HCT116 (cell line): ENCODE measurements around the gene FNDC8. TPM values are rescaled to one million over a fixed set of nuclear protein-coding genes. Genes with fewer than 3 reads are reported as not detected.

Experiments
- ATAC-seq: fragments of 200-7000 bp; cut with Tn5 transposase; 2 replicates; pipeline ENCODE4 v1.9.1; 2020; ENCODE audit warnings: mild to moderate bottlenecking, moderate library complexity
- BruUV-seq: library from RNA; stranded (reverse); fragments of 400-500 nt; replicated peaks from 2 replicates; lab custom pipeline; 2021; lab: Mats Ljungman, UMichigan
- CTCF ChIA-PET: fragments of 300-600 bp; sonication (Branson Sonifier 250); formaldehyde crosslinking; loops from one replicate; lab custom pipeline; 2021; ENCODE audit warnings: antibody characterized with exemption; lab: Charles Lee
- POLR2A ChIA-PET: fragments of 300-600, 350-600 bp; sonication (Branson Sonifier 250); formaldehyde crosslinking; loops from one replicate; lab custom pipeline; 2021; ENCODE audit warnings: antibody characterized with exemption; lab: Charles Lee
- RAD21 ChIA-PET, 2 experiments: fragments of 300-600 bp; sonication (Branson Sonifier 250); formaldehyde crosslinking; loops; one replicate each; lab custom pipeline; 2023; ENCODE audit warnings: low total read pairs in 2 of 2; ENCODE audit not compliant: uncharacterized antibody in 2 of 2, unreplicated experiment in 2 of 2, low non-redundant PET in 1 of 2; lab: Charles Lee
- DNase-seq: peaks from one replicate; pipeline ENCODE4 v3.0.0-alpha.2; 2010; ENCODE audit warnings: low read depth, low spot score
- H2AFZ ChIP-seq: fragments of 200-600 bp; shearing (Covaris generic), sonication (generic); 2 replicates; pipeline ENCODE4 v1.6.1; 2017; ENCODE audit warnings: low read depth, mixed run types, mixed read lengths, antibody characterized with exemption, low read length; ENCODE audit not compliant: poor library complexity, severe bottlenecking
- H3K27ac ChIP-seq: 2 replicates; pipeline ENCODE4 v1.5.1; 2012; ENCODE audit warnings: low read depth, low read length
- H3K27me3 ChIP-seq: fragments of 200-600 bp; sonication (generic); 2 replicates; pipeline ENCODE4 v1.6.1; 2016; ENCODE audit warnings: mixed run types, low read length, mixed read lengths; ENCODE audit not compliant: insufficient read depth
- H3K36me3 ChIP-seq, 2 experiments: fragments of 200-500 bp in 1 of 2; fragments of 200-600 bp in 1 of 2; sonication (Bioruptor generic) in 1 of 2; sonication (generic) in 1 of 2; 2 replicates each; pipeline versions ENCODE4 v1.5.1 to v1.6.1; 2014 to 2016; ENCODE audit warnings: low read length in 2 of 2, inconsistent platforms in 1 of 2, mixed read lengths in 1 of 2, mixed run types in 1 of 2; ENCODE audit not compliant: insufficient read depth in 2 of 2, control insufficient read depth in 1 of 2
- H3K4me1 ChIP-seq, 2 experiments: fragments of 200-600 bp in 1 of 2; sonication (generic) in 1 of 2; 2 replicates each; pipeline versions ENCODE4 v1.5.1 to v1.6.1; 2012 to 2017; ENCODE audit warnings: low read length in 2 of 2, inconsistent platforms in 1 of 2, mild to moderate bottlenecking in 1 of 2, mixed read lengths in 1 of 2, mixed run types in 1 of 2, moderate library complexity in 1 of 2; ENCODE audit not compliant: insufficient read depth in 2 of 2, control insufficient read depth in 1 of 2
- H3K4me2 ChIP-seq: fragments of 200-600 bp; sonication (generic); 2 replicates; pipeline ENCODE4 v1.6.1; 2017; ENCODE audit warnings: mixed run types, low read length, mixed read lengths
- H3K4me3 ChIP-seq, 2 experiments: fragments of 200-600 bp in 1 of 2; sonication (generic) in 1 of 2; replicated peaks in 1 of 2; 2 replicates each; pipeline ENCODE4 v1.5.1; 2011 to 2016; ENCODE audit warnings: low read length in 2 of 2, control low read depth in 1 of 2, low read depth in 1 of 2, mild to moderate bottlenecking in 1 of 2, mixed read lengths in 1 of 2, mixed run types in 1 of 2
- H3K79me2 ChIP-seq: fragments of 200-600 bp; sonication (generic); 2 replicates; pipeline ENCODE4 v1.6.1; 2017; ENCODE audit warnings: mild to moderate bottlenecking, mixed run types, low read length, moderate library complexity, mixed read lengths; ENCODE audit not compliant: insufficient read depth
- H3K9ac ChIP-seq: fragments of 200-600 bp; sonication (generic); 2 replicates; pipeline ENCODE4 v1.6.1; 2016; ENCODE audit warnings: low read length, mixed read lengths
- H3K9me2 ChIP-seq: fragments of 200-600 bp; sonication (generic), shearing (Covaris generic); 2 replicates; pipeline ENCODE4 v1.6.1; 2017; ENCODE audit warnings: mixed run types, mild to moderate bottlenecking, moderate library complexity; ENCODE audit not compliant: insufficient read depth
- H3K9me3 ChIP-seq, 2 experiments: fragments of 200-500 bp in 1 of 2; fragments of 200-600 bp in 1 of 2; sonication (Bioruptor generic) in 1 of 2; sonication (generic) in 1 of 2; 2 replicates each; pipeline ENCODE4 v1.6.1; 2014 to 2017; ENCODE audit warnings: low read length in 2 of 2, mixed read lengths in 2 of 2, inconsistent platforms in 1 of 2, low read depth in 1 of 2, mild to moderate bottlenecking in 1 of 2, mixed run types in 1 of 2, moderate library complexity in 1 of 2; ENCODE audit not compliant: control insufficient read depth in 1 of 2, insufficient read depth in 1 of 2
- H4K20me1 ChIP-seq: fragments of 200-600 bp; sonication (generic), shearing (Covaris generic); 2 replicates; pipeline ENCODE4 v1.6.1; 2017; ENCODE audit warnings: mixed run types, mild to moderate bottlenecking, moderate library complexity; ENCODE audit not compliant: insufficient read depth
- EGR1 ChIP-seq: IDR thresholded peaks from 2 replicates; pipeline ENCODE4 v1.6.1; 2012; ENCODE audit warnings: low read depth
- POLR2AphosphoS5 ChIP-seq: IDR thresholded peaks from 2 replicates; pipeline ENCODE4 v1.6.1; 2011; ENCODE audit warnings: mild to moderate bottlenecking, low read depth, low read length, moderate library complexity
- RAD21 ChIP-seq: IDR thresholded peaks from 2 replicates; pipeline ENCODE4 v1.6.1; 2012; ENCODE audit warnings: low read depth, mild to moderate bottlenecking
- SIN3A ChIP-seq: IDR thresholded peaks from 2 replicates; pipeline ENCODE4 v1.6.1; 2012; ENCODE audit warnings: low read depth
- YY1 ChIP-seq: IDR thresholded peaks from 2 replicates; pipeline ENCODE4 v1.6.1; 2011; ENCODE audit warnings: low read length, low read depth, moderate library complexity, mild to moderate bottlenecking; ENCODE audit not compliant: insufficient replicate concordance; ENCODE audit errors: extremely low read depth
- intact Hi-C: fragments of 100-400 bp; cut with micrococcal nuclease; formaldehyde crosslinking; loops from 2 replicates; pipeline ENCODE4 v1.10.0; 2022
- total RNA-seq: library from RNA; stranded (reverse); gene quantifications from one replicate; pipeline ENCODE4 v1.2.1, GENCODE V29; 2021; ENCODE audit not compliant: unreplicated experiment
- TF ChIP-seq, protein P1 (sequence below), 3 experiments: fragments of 200-600 bp in 1 of 3; sonication (generic) in 1 of 3; IDR thresholded peaks in 2 of 3; conservative IDR thresholded peaks in 1 of 3; 2 replicates each; pipeline ENCODE4 v1.5.1; 2012 to 2017; ENCODE audit warnings: low read depth in 2 of 3, low read length in 2 of 3, antibody characterized with exemption in 1 of 3, borderline replicate concordance in 1 of 3, control low read depth in 1 of 3, mild to moderate bottlenecking in 1 of 3, mixed read lengths in 1 of 3, mixed run types in 1 of 3, moderate library complexity in 1 of 3; ENCODE audit not compliant: insufficient read depth in 1 of 3
- TF ChIP-seq, protein P2 (sequence below): IDR thresholded peaks from 2 replicates; pipeline ENCODE4 v1.6.1; 2012; ENCODE audit warnings: low read depth
- TF ChIP-seq, protein P3 (sequence below): IDR thresholded peaks from 2 replicates; pipeline ENCODE4 v1.6.1; 2012

FNDC8 gene
- total RNA-seq, 1 experiment from 2014 or later = not detected

DNA sequence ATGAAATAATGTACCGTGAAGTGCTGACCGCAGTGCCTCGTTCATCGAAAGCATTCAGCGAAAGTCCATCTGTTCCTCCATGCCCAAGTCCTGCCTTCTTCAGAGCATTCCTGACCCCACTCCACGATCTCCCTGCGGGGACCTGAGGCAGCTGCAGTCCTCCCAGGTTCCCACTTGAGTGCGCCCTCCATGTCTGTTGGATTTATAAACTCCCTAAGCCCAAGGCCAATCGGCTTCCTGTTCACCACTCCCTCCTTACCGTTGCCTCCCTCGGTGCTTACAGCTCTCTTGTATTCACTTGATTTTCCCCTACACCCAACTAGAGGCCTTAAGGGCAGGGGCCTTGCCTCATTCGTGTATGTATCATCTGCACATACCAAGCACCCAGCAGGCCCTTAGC, 4.6 kb upstream of the FNDC8 start:
- ChIA-PET CTCF (no interaction called here), POLR2A (no interaction called here), RAD21 (no interaction called here)
- no peaks in the 10 kb centered on the region for H3K27me3 ChIP-seq
- intact Hi-C loops = loop anchor here (5.0 kb wide), 1 partner anchor 135 kb away; the partner anchor contains the start of gene LIG3
- no peak for TF ChIP-seq SIN3A
- TF ChIP-seq POLR2AphosphoS5 = no peak
- TF ChIP-seq RAD21 = no peak
- H3K27ac ChIP-seq = no peak overlapping the region
- no peak overlapping the region for H3K4me2 ChIP-seq
- peaks cover 2% of the 10 kb centered on the region; the same call in 1 of the 2 replicates for H3K79me2 ChIP-seq
- no TSS peak for BruUV-seq
- H3K9me3 ChIP-seq = no peaks in the 10 kb centered on the region
- H3K4me1 ChIP-seq = peaks cover 5 to 23% of the 10 kb centered on the region in 2 experiments; a peak in 3 of 4 replicates
- no peak for DNase-seq
- H3K36me3 ChIP-seq = no peaks in the 10 kb centered on the region
- H4K20me1 ChIP-seq = no peaks in the 10 kb centered on the region
- H3K9me2 ChIP-seq = no peaks in the 10 kb centered on the region
- H3K9ac ChIP-seq = no peak overlapping the region
- no peak overlapping the region for H2AFZ ChIP-seq
- no peak overlapping the region for H3K4me3 ChIP-seq
- ATAC-seq = no peak

DNA sequence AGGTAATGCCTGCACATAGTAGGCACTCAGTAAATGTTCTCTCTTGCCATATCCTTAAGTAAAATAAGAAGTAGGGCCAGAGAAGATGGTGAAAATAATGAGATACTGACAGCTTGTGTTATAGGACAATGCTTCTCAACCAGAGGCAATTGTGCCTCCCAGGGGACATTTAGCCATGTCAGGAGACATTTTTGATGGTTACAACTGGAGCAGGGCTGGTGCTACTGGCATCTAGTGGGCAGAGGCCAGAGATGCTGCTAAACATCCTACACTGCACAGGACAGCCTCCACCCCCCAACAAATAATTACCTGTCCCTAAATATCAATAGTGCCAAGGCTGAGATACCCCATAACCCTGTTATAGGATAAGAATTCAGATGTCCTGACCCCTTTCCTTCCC, 3.4 kb upstream of the FNDC8 start:
- CTCF ChIA-PET = interaction anchor here (1.8 to 3.3 kb wide), 3 partner anchors 28 to 698 kb away, joined by 6 to 13 read pairs (median 12); no protein-coding TSS in a partner anchor
- peaks cover 5 to 23% of the 10 kb centered on the region in 2 experiments; a peak in 3 of 4 replicates for H3K4me1 ChIP-seq
- H3K36me3 ChIP-seq = no peaks in the 10 kb centered on the region
- peak; percentile 28; the same call in 1 of the 2 replicates for ATAC-seq
- H3K9me2 ChIP-seq = no peaks in the 10 kb centered on the region
- DNase-seq = no peak
- TF ChIP-seq EGR1 (no peak), SIN3A (no peak), YY1 (no peak), RAD21 (peak; percentile 77)
- TF ChIP-seq, protein P1, sequence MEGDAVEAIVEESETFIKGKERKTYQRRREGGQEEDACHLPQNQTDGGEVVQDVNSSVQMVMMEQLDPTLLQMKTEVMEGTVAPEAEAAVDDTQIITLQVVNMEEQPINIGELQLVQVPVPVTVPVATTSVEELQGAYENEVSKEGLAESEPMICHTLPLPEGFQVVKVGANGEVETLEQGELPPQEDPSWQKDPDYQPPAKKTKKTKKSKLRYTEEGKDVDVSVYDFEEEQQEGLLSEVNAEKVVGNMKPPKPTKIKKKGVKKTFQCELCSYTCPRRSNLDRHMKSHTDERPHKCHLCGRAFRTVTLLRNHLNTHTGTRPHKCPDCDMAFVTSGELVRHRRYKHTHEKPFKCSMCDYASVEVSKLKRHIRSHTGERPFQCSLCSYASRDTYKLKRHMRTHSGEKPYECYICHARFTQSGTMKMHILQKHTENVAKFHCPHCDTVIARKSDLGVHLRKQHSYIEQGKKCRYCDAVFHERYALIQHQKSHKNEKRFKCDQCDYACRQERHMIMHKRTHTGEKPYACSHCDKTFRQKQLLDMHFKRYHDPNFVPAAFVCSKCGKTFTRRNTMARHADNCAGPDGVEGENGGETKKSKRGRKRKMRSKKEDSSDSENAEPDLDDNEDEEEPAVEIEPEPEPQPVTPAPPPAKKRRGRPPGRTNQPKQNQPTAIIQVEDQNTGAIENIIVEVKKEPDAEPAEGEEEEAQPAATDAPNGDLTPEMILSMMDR (IDR thresholded peaks at IDR 0.05 in 2 of 3, conservative IDR thresholded peaks at IDR 0.05 in 1 of 3; ENCODE audit: borderline replicate concordance in 1 of 3, insufficient read depth in 1 of 3, low read depth in 2 of 3, low read length in 2 of 3) = peak; percentile 52 to 87 (median 58)
- TF ChIP-seq, protein P2, sequence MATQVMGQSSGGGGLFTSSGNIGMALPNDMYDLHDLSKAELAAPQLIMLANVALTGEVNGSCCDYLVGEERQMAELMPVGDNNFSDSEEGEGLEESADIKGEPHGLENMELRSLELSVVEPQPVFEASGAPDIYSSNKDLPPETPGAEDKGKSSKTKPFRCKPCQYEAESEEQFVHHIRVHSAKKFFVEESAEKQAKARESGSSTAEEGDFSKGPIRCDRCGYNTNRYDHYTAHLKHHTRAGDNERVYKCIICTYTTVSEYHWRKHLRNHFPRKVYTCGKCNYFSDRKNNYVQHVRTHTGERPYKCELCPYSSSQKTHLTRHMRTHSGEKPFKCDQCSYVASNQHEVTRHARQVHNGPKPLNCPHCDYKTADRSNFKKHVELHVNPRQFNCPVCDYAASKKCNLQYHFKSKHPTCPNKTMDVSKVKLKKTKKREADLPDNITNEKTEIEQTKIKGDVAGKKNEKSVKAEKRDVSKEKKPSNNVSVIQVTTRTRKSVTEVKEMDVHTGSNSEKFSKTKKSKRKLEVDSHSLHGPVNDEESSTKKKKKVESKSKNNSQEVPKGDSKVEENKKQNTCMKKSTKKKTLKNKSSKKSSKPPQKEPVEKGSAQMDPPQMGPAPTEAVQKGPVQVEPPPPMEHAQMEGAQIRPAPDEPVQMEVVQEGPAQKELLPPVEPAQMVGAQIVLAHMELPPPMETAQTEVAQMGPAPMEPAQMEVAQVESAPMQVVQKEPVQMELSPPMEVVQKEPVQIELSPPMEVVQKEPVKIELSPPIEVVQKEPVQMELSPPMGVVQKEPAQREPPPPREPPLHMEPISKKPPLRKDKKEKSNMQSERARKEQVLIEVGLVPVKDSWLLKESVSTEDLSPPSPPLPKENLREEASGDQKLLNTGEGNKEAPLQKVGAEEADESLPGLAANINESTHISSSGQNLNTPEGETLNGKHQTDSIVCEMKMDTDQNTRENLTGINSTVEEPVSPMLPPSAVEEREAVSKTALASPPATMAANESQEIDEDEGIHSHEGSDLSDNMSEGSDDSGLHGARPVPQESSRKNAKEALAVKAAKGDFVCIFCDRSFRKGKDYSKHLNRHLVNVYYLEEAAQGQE = no peak
- TF ChIP-seq, protein P3, sequence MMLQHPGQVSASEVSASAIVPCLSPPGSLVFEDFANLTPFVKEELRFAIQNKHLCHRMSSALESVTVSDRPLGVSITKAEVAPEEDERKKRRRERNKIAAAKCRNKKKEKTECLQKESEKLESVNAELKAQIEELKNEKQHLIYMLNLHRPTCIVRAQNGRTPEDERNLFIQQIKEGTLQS = no peak
- no peak overlapping the region for H3K9ac ChIP-seq
- no peak overlapping the region for H3K27ac ChIP-seq
- peak overlapping the region; percentile 94 for H3K4me2 ChIP-seq
- RAD21 ChIA-PET = no interaction called here
- peaks cover 2% of the 10 kb centered on the region; the same call in 1 of the 2 replicates for H3K79me2 ChIP-seq
- H3K9me3 ChIP-seq = no peaks in the 10 kb centered on the region
- H2AFZ ChIP-seq = no peak overlapping the region
- BruUV-seq = no TSS peak
- H3K4me3 ChIP-seq = no peak overlapping the region
- no peaks in the 10 kb centered on the region for H3K27me3 ChIP-seq
- POLR2A ChIA-PET = no interaction called here
- H4K20me1 ChIP-seq = no peaks in the 10 kb centered on the region
- intact Hi-C loops = loop anchor here (1.0 to 5.0 kb wide), 4 partner anchors 120 to 697 kb away; partner anchors contain the start of gene LIG3
